A673 (cell line): ENCODE data around the gene LRRC32.

Experiments used
- CTCF ChIP-seq: fragments of 300-800, 200-600 bp; sonication (generic); conservative IDR thresholded peaks from 2 replicates; pipeline ENCODE4 v1.5.1; 2017; ENCODE audit warnings: low read depth, mild to moderate bottlenecking, antibody characterized with exemption, low read length, moderate library complexity, mixed read lengths
- EZH2 ChIP-seq: fragments of 200-600 bp; sonication (generic); IDR thresholded peaks from 2 replicates; pipeline ENCODE4 v1.6.1; 2017; ENCODE audit warnings: borderline replicate concordance, low read depth, mild to moderate bottlenecking, mixed read lengths, antibody characterized with exemption, low read length; ENCODE audit not compliant: poor library complexity, severe bottlenecking

GRCh38 chr11:76695771-76696170 is 25.2 kb upstream of the LRRC32 start:
- TF ChIP-seq CTCF (no peak), EZH2 (no peak)
